Stimulated activated CD8-positive, alpha-beta memory T cell treated with anti-CD3 and anti-CD28 coated beads, Interleukin-15, amount 100 ng/mL, for 1 hour (primary cell): Measurements from ENCODE around the gene KRTAP5-10.
A peak's percentile ranks its signal among the peaks of the same experiment; 100 is the strongest.
"Not testable (repeated sequence)": the region's sequence is repeated elsewhere in the genome, so short reads cannot be mapped to it uniquely, and the experiment has no call there.

Source experiments
- DNase-seq: peaks from one replicate; pipeline ENCODE4 v3.0.0-alpha.2; 2020; ENCODE audit warnings: low read depth

The KRTAP5-10 gene

GRCh38 chr11:71572811-71573210 is 7.4 kb downstream of the KRTAP5-10 start:
- no peak for DNase-seq

GRCh38 chr11:71574418-71574817 is 9.1 kb downstream of the KRTAP5-10 start:
- DNase-seq = no peak

GRCh38 chr11:71575723-71576424 is 10.5 kb downstream of the KRTAP5-10 start:
- no peak for DNase-seq

GRCh38 chr11:71576688-71577465 is 11.5 kb downstream of the KRTAP5-10 start:
- DNase-seq = not testable (repeated sequence)

GRCh38 chr11:71577469-71578004 is 12.2 kb downstream of the KRTAP5-10 start:
- no peak for DNase-seq

- not testable (repeated sequence) for DNase-seq
Observed at GRCh38 chr11:71579513-71579912, 14.2 kb downstream of the KRTAP5-10 start.

DNA sequence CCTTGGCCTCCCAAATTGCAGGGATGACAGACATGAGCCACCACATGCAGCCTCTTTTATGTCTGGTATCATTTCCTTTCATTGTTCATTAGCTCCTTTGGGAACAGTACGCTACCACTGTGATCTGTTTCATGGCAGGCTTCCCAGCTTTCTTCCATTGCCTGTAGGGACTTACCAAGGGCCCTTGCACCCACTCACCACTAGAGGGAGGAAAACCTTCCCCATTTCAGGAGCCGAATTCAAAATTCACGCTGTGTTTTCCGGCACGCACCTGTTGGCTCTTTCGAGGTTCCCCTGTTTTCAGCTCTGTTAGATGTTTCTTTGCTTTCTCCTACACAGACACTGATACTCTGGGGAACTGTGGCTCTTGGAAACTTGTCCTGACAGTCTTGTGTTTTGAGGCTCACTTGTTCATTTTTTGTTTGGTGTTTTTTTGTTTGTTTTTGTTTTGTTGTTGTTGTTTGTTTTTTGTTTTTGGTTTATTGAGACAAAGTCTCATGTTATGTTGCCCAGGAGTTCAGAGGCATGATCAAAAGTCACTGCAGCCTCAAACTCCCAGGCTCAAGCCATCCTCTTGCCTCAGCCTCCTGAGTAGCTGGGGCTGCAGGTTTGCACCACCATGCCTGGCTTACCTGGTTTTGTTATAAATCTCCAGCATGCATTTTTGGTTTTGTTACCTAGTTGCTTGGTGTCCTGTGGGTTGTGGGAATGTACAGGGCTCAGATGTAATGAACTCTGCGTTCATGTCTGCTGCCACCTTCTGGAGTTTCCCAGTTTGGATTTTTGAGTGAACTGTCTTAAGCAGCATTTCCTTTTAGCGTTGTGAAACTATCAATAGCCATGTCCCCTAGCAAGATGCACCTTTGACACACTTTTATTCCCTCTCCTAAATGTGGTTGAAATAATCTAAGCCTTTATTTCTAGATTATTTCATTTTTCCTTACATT is 15.0 kb downstream of the KRTAP5-10 start:
- no peak for DNase-seq

DNA sequence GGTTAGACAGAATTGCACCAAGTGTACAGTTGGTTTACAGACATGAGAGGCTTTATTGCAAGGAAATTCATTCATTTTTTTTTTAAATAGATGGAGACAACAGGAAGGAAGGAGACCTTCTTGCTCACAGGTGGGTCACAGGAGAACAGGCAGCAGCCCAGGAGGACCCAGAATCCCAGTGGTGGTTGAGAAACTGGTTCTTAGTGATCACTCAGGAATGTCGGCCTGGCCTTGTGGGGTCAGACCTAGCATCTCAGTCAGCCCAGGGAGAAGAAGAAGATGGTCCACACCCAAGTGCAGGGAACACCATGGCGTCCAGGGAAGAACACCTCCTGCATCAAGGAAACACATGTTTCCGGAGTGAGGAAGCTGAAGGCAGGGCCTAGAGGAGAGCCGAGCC is 16.5 kb downstream of the KRTAP5-10 start:
- no peak for DNase-seq

DNA sequence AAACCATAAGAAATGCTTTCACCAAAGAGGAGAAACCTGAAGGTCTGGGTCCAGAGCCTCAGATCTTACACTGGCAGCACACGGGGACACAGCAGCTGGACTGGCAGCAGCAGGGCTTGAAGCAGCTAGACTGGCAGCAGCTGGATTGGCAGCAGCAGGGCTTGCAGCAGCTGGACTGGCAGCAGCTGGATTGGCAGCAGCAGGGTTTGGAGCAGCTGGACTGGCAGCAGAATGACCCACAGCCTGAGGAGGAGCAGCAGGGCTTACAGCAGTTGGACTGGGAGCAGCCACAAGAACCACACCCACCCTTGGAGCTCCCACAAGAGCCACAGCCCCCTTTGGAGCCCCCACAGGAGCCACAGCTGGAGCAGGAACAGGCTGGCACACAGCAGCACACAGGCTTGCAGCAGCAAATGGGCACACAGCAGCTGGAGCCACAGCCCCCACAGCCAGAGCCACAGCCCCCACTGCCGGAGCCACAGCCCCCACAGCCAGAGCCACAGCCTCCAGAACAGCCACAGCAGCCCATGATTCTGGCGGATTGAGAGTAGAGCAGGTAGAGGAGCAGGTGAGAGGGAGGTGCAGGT is 17.0 kb downstream of the KRTAP5-10 start, which contains the start of gene KRTAP5-11:
Gene KRTAP5-11 (minus strand): TSS at position 567 of the 587 bp plus-strand sequence. CDS start 38 bp downstream, at position 529.
- DNase-seq = no peak

DNA sequence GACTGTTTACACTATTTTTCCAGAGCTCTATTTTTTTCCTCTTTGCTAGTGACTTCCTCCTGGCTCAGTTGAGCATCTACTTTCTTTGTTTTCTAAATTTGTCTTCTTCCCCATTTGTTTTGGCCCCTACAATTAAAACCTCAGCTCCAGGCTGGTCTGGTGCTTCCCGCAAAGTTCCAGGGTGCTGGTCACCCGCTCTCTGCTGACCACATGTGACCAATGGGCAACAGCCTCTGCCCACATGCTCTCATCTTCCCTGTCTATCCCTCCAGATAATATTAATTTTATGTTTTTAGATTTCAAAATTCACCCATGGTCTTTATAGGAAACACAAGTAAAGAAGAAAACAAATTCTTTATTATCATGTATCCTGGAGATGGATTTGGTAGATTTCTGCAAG is 17.6 kb downstream of the KRTAP5-10 start:
- DNase-seq = not testable (repeated sequence)

- DNase-seq = not testable (repeated sequence)
Observed at GRCh38 chr11:71585673-71586072, 20.3 kb downstream of the KRTAP5-10 start.

- DNase-seq = not testable (repeated sequence)
Observed at GRCh38 chr11:71588314-71588713, 23.0 kb downstream of the KRTAP5-10 start.

DNA sequence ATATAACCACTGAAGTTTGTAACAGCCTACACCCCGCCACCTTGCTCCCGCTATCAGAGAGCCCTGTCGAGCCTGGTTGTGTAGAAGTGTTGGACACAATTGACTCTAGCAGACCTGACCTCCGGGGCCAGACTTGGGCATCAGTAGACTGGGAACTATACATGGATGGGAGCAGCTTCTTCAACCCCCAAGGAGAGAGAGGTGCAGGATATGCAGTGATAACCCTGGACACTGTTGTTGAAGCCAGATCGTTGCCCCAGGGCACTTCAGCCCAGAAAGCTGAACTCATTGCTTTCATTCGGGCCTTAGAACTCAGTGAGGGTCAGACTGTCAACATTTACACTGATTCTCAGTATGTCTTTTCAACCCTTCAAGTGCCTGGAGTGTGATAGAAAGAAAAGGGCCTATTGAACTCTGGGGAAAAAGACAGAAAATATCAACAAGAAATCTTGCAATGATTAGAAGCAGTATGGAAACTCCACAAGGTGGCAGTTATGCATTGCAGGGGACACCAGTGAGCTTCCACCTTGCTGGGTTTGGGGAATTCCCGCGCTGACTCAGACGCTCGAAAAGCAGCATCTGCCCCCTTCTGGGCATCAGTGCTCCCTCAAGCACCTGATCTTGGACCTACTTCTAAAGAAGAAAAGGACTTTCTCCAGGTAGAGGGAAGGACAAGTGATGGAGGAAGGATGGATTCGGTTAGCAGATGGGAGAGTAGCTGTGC is 23.6 kb downstream of the KRTAP5-10 start:
- peak; percentile 7 for DNase-seq

- DNase-seq = not testable (repeated sequence)
Observed at GRCh38 chr11:71589546-71589920, 24.2 kb downstream of the KRTAP5-10 start.

DNA sequence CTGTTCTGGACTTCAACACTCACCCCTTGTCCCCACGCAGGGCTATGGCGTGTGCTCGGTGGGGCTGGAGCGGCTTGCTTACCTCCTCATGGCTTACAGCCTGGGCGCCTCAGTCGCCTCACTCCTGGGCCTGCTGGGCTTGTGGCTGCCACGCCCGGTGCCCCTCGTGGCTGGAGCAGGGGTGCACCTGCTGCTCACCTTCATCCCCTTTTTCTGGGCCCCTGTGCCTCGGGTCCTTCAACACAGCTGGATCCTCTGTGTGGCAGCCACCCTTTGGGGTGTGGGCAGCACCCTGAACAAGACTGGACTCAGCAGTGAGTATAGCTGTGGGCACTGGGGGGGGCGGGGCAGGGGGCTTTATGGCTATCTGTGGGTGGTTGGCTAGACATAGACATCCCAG is 37.9 kb downstream of the KRTAP5-10 start:
- DNase-seq = not testable (repeated sequence)

- DNase-seq = not testable (repeated sequence)
Observed at GRCh38 chr11:71604798-71605488, 39.6 kb downstream of the KRTAP5-10 start.

DNA sequence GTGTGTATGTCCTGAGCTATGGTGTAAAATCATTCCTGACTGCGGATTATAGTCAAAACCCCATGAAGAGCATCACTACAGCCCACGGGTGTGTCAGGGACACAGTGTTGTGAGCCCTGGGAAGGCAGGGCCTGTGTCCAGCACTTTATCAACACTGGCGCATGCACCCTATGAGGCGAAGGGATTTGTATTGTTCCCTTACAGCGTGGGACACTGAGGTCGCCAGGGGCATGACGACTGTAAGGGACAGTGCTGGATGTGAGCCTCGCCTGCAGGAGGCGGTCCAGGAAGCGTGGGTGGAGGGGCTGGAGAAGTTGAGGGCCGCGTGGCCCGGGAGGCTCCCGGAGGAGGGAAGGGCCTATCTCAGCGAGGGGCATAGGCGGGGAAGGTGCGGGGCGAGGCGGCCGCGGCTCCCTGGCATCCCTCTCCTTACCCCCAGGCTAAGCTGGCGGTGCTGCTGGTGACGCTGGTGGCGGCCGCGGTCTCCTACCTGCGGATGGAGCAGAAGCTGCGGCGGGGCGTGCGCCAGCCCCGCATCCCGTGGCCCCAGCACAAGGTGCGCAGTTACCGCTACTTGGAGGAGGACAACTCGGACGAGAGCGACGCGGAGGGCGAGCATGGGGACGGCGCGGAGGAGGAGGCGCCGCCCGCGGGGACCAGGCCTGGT is 41.6 kb downstream of the KRTAP5-10 start:
- DNase-seq = not testable (repeated sequence)

DNA sequence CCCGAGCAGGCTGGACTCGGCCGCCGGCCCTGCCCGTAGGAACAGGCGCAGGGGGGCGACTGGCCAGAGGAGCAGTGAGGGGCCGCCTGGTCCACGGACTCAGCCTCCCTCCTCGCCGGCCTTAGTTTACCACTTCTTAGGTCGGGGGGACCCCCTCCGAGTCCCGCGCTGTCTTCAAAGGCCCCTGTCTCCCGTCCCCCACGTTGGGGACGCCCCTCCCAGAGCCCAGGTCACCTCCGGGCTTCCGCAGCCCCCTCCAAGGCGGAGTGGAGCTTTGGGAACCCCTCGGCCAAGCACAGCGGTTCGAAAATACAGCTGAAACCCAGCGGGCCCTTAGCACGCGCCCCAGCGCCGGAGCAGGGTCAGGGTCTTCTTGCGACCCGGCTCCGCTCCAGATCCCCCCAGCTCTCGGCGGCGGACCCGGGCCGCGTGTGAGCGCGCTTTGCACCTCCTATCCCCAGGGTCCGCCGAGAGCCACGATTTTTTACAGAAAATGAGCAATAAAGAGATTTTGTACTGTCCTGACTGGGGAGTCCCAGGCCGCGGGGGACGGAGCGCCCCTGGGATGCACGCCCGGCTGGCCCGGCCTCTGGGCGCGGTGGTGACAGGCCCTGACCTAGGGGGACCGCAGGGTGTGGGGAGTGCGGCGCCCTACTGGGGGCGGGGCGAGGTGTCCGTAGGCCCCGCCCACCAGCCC is 42.3 kb downstream of the KRTAP5-10 start:
- DNase-seq = not testable (repeated sequence)

DNA sequence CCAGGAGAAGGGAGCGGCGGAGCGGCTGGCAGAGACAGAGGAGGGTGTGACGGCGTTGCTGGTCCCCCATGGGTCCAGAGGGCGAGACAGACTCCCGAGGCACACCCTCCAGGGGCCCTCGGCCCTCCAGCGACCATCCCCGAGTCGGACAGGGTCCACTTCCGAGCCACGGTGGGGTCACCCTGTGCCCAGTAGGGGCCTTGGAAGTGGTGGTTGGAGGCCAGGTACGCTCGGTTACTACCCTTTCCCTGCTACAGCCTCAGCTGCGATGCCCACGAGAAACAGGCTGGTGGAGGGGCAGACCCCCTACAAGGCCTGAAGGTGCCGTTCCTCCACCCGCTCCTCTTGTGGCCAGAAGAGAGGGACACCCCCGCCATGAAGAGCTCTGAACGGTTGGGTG is 42.9 kb downstream of the KRTAP5-10 start:
- DNase-seq = not testable (repeated sequence)
